ENCODE data around the gene IGFBPL1.

IGFBPL1 gene

GRCh38 chr9:38417003-38417945 is 7.0 kb downstream of the IGFBPL1 start:
- no peaks in the 10 kb centered on the region for H3K79me2 ChIP-seq (ENCODE audit: low read length)
- H3K36me3 ChIP-seq (replicated peaks; ENCODE audit: insufficient read depth, low read length) = no peaks in the 10 kb centered on the region
- no peak overlapping the region for H3K4me2 ChIP-seq (ENCODE audit: low read depth, low read length)
- TF ChIP-seq EZH2 (optimal IDR thresholded peaks at IDR 0.05; ENCODE audit: low read depth, low read length) (no peak), CTCF (IDR thresholded peaks at IDR 0.05; ENCODE audit: low read length) (peak; percentile 54)
- no peaks in the 10 kb centered on the region for H3K4me1 ChIP-seq (ENCODE audit: low read length)
- H3F3A ChIP-seq (ENCODE audit: insufficient read depth, low read length) = no peaks in the 10 kb centered on the region
- no peaks in the 10 kb centered on the region for H4K20me1 ChIP-seq (ENCODE audit: insufficient read depth, low read length)
- no peak overlapping the region for H2AFZ ChIP-seq (ENCODE audit: low read length)
- DNase-seq = no peak
- no peaks in the 10 kb centered on the region for H3K9me2 ChIP-seq (replicated peaks; ENCODE audit: insufficient read depth, low read length)
- no peaks in the 10 kb centered on the region for H3K9me3 ChIP-seq (replicated peaks; ENCODE audit: insufficient read depth, low read length)
- no peak overlapping the region for H3K4me3 ChIP-seq (ENCODE audit: low read length)
- H3K27me3 ChIP-seq (replicated peaks; ENCODE audit: insufficient read depth, low read length) = no peaks in the 10 kb centered on the region
- no peak overlapping the region for H3K27ac ChIP-seq (ENCODE audit: low read length)
- no peak overlapping the region for H3K9ac ChIP-seq (ENCODE audit: low read length)

- Histone ChIP-seq H3F3A (ENCODE audit: insufficient read depth, low read length) (no peaks in the 10 kb centered on the region), H3K9ac (ENCODE audit: low read length) (no peak overlapping the region), H3K79me2 (ENCODE audit: low read length) (no peaks in the 10 kb centered on the region), H3K9me3 (replicated peaks; ENCODE audit: insufficient read depth, low read length) (no peaks in the 10 kb centered on the region), H3K4me3 (ENCODE audit: low read length) (no peak overlapping the region), H3K4me1 (ENCODE audit: low read length) (no peaks in the 10 kb centered on the region), H3K27me3 (replicated peaks; ENCODE audit: insufficient read depth, low read length) (no peaks in the 10 kb centered on the region), H4K20me1 (ENCODE audit: insufficient read depth, low read length) (no peaks in the 10 kb centered on the region), H3K9me2 (replicated peaks; ENCODE audit: insufficient read depth, low read length) (no peaks in the 10 kb centered on the region), H3K36me3 (replicated peaks; ENCODE audit: insufficient read depth, low read length) (no peaks in the 10 kb centered on the region), H3K27ac (ENCODE audit: low read length) (no peak overlapping the region), H3K4me2 (ENCODE audit: low read depth, low read length) (no peak overlapping the region), H2AFZ (ENCODE audit: low read length) (no peak overlapping the region)
- TF ChIP-seq EZH2 (optimal IDR thresholded peaks at IDR 0.05; ENCODE audit: low read depth, low read length) (no peak), CTCF (IDR thresholded peaks at IDR 0.05; ENCODE audit: low read length) (no peak), EZH2phosphoT487 (IDR thresholded peaks at IDR 0.05; ENCODE audit: low read length) (no peak)
- no peak for DNase-seq
Measured at GRCh38 chr9:38416461-38416860, 7.8 kb downstream of the IGFBPL1 start.

- H3K27ac ChIP-seq (ENCODE audit: low read length) = no peak overlapping the region
- DNase-seq = no peak
Measured at GRCh38 chr9:38415856-38416255, 8.4 kb downstream of the IGFBPL1 start.

More at GRCh38 chr9:38415856-38416255, 8.4 kb downstream of the IGFBPL1 start:
- no peak for TF ChIP-seq CTCF (IDR thresholded peaks at IDR 0.05; ENCODE audit: low read length)
- no peak for TF ChIP-seq EZH2 (optimal IDR thresholded peaks at IDR 0.05; ENCODE audit: low read depth, low read length)
- no peak for TF ChIP-seq EZH2phosphoT487 (IDR thresholded peaks at IDR 0.05; ENCODE audit: low read length)
- Histone ChIP-seq H3K9me2 (replicated peaks; ENCODE audit: insufficient read depth, low read length) (no peaks in the 10 kb centered on the region), H3K4me3 (ENCODE audit: low read length) (no peak overlapping the region), H3K4me1 (ENCODE audit: low read length) (no peaks in the 10 kb centered on the region), H3K9ac (ENCODE audit: low read length) (no peak overlapping the region), H3K4me2 (ENCODE audit: low read depth, low read length) (no peak overlapping the region), H2AFZ (ENCODE audit: low read length) (no peak overlapping the region), H3K27me3 (replicated peaks; ENCODE audit: insufficient read depth, low read length) (no peaks in the 10 kb centered on the region), H3F3A (ENCODE audit: insufficient read depth, low read length) (no peaks in the 10 kb centered on the region), H3K79me2 (ENCODE audit: low read length) (no peaks in the 10 kb centered on the region), H4K20me1 (ENCODE audit: insufficient read depth, low read length) (no peaks in the 10 kb centered on the region), H3K36me3 (replicated peaks; ENCODE audit: insufficient read depth, low read length) (no peaks in the 10 kb centered on the region), H3K9me3 (replicated peaks; ENCODE audit: insufficient read depth, low read length) (no peaks in the 10 kb centered on the region)

Measured in MM.1S (cell line).